ENCODE measurements around the gene LDLR.

DNA sequence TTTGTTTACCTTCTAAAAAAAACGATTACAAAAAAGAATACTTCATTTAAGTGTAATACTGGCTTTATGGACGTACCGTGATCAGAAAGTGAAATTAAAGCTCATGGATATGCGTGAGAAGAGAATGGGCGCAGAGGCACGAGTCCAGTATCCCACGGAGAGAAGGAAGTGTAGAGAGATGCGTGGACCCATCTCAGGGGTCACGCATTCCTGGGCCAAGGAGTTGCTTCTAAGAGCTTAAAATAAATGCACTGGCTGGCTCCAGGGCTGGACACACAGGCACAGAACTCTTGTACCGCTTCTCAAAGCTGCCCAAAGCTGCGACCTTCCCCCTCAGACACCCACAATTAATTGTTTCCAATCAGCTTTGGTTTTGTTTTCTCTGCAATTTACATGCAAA lies 75.0 kb downstream of the LDLR start:
- TF ChIP-seq, protein P1, sequence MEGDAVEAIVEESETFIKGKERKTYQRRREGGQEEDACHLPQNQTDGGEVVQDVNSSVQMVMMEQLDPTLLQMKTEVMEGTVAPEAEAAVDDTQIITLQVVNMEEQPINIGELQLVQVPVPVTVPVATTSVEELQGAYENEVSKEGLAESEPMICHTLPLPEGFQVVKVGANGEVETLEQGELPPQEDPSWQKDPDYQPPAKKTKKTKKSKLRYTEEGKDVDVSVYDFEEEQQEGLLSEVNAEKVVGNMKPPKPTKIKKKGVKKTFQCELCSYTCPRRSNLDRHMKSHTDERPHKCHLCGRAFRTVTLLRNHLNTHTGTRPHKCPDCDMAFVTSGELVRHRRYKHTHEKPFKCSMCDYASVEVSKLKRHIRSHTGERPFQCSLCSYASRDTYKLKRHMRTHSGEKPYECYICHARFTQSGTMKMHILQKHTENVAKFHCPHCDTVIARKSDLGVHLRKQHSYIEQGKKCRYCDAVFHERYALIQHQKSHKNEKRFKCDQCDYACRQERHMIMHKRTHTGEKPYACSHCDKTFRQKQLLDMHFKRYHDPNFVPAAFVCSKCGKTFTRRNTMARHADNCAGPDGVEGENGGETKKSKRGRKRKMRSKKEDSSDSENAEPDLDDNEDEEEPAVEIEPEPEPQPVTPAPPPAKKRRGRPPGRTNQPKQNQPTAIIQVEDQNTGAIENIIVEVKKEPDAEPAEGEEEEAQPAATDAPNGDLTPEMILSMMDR (IDR thresholded peaks at IDR 0.05), result no peak
- TF ChIP-seq EZH2 (IDR thresholded peaks at IDR 0.05) (no peak), EZH2phosphoT487 (IDR thresholded peaks at IDR 0.05) (no peak)
